ENCODE results near the gene PLXNB1.

GRCh38 chr3:48405971-48406370 is 23.9 kb downstream of the PLXNB1 start:
- TF ChIP-seq CTCF (IDR thresholded peaks at IDR 0.05) = no peak
- TF ChIP-seq POLR2A (IDR thresholded peaks at IDR 0.05) = no peak
